Measurements from ENCODE around the gene MICOS13.

The MICOS13 gene

GRCh38 chr19:5680437-5681368, at the start of gene MICOS13, which contains the start of gene HSD11B1L:
Gene MICOS13 (minus strand): TSS chr19:5680516. CDS start chr19:5680486, 30 bp downstream.
Gene HSD11B1L (plus strand): TSS chr19:5681027. CDS start chr19:5684833, 3,806 bp downstream.
- H3K4me3 ChIP-seq (ENCODE audit: low read depth, low read length), result peak within 1 kb of the TSS; percentile 99
- peak; percentile 96 for DNase-seq (ENCODE audit: low read depth)

- no peak overlapping the region for H3K4me3 ChIP-seq (ENCODE audit: low read depth, low read length)
- DNase-seq (ENCODE audit: low read depth), result no peak
Observed at GRCh38 chr19:5727453-5728050, 47.2 kb upstream of the MICOS13 start.

- DNase-seq (ENCODE audit: low read depth), result peak; percentile 95
- peak within 1 kb of the TSS; percentile 97 for H3K4me3 ChIP-seq (ENCODE audit: low read depth, low read length)
Observed at GRCh38 chr19:5719961-5720790, 39.9 kb upstream of the MICOS13 start, which contains the start of the genes CATSPERD and LONP1. Gene CATSPERD (plus strand): TSS chr19:5720637. CDS start chr19:5720738, 101 bp downstream. Gene LONP1 (minus strand): TSS chr19:5720146. CDS start chr19:5720132, 14 bp downstream.

- DNase-seq (ENCODE audit: low read depth), result no peak
- H3K4me3 ChIP-seq (ENCODE audit: low read depth, low read length), result peak overlapping the region; percentile 97
Observed at GRCh38 chr19:5719274-5719960, 39.1 kb upstream of the MICOS13 start.

- DNase-seq (ENCODE audit: low read depth), result peak; percentile 70
- H3K4me3 ChIP-seq (ENCODE audit: low read depth, low read length), result peak overlapping the region; percentile 97
Observed at GRCh38 chr19:5718579-5719273, 38.4 kb upstream of the MICOS13 start.

- DNase-seq (ENCODE audit: low read depth), result peak; percentile 17
- peak overlapping the region; percentile 97 for H3K4me3 ChIP-seq (ENCODE audit: low read depth, low read length)
Observed at GRCh38 chr19:5718037-5718578, 37.8 kb upstream of the MICOS13 start.

GRCh38 chr19:5717215-5717935, 37.1 kb upstream of the MICOS13 start:
- DNase-seq (ENCODE audit: low read depth), result no peak

GRCh38 chr19:5714816-5715215, 34.5 kb upstream of the MICOS13 start:
- H3K4me3 ChIP-seq (ENCODE audit: low read depth, low read length), result no peak overlapping the region
- DNase-seq (ENCODE audit: low read depth), result no peak

More at GRCh38 chr19:5717215-5717935, 37.1 kb upstream of the MICOS13 start:
- no peak overlapping the region for H3K4me3 ChIP-seq (ENCODE audit: low read depth, low read length)

GRCh38 chr19:5713228-5713627, 32.9 kb upstream of the MICOS13 start:
- no peak overlapping the region for H3K4me3 ChIP-seq (ENCODE audit: low read depth, low read length)

GRCh38 chr19:5711713-5712161, 31.4 kb upstream of the MICOS13 start:
- no peak for DNase-seq (ENCODE audit: low read depth)
- H3K4me3 ChIP-seq (ENCODE audit: low read depth, low read length), result no peak overlapping the region

More at GRCh38 chr19:5713228-5713627, 32.9 kb upstream of the MICOS13 start:
- no peak for DNase-seq (ENCODE audit: low read depth)

GRCh38 chr19:5711025-5711424, 30.7 kb upstream of the MICOS13 start:
- no peak overlapping the region for H3K4me3 ChIP-seq (ENCODE audit: low read depth, low read length)
- no peak for DNase-seq (ENCODE audit: low read depth)

- no peak overlapping the region for H3K4me3 ChIP-seq (ENCODE audit: low read depth, low read length)
- no peak for DNase-seq (ENCODE audit: low read depth)
Observed at GRCh38 chr19:5707576-5708575, 27.6 kb upstream of the MICOS13 start.

GRCh38 chr19:5706876-5707573, 26.7 kb upstream of the MICOS13 start:
- H3K4me3 ChIP-seq (ENCODE audit: low read depth, low read length), result no peak overlapping the region
- no peak for DNase-seq (ENCODE audit: low read depth)

GRCh38 chr19:5705552-5705951, 25.2 kb upstream of the MICOS13 start:
- DNase-seq (ENCODE audit: low read depth), result no peak
- no peak overlapping the region for H3K4me3 ChIP-seq (ENCODE audit: low read depth, low read length)

All from skeletal muscle cell (primary cell).